ENCODE results near the gene ST7. TPM values are rescaled to one million over a fixed set of nuclear protein-coding genes. Genes with fewer than 3 reads are reported as not detected.

ST7 gene
- total RNA-seq, 1 donor from 2014 or later: 17.0 TPM

- no peak overlapping the region for H3K4me3 ChIP-seq (ENCODE audit: low read depth, low read length)
- peak; percentile 90 for TF ChIP-seq CTCF (IDR thresholded peaks at IDR 0.05; ENCODE audit: insufficient read depth, low read length, poor library complexity, severe bottlenecking)
- H3K27me3 ChIP-seq (ENCODE audit: control insufficient read depth, insufficient read depth, low read length): no peaks in the 10 kb centered on the region
- DNase-seq (ENCODE audit: low read depth): peak; percentile 10
- no peaks in the 10 kb centered on the region for H3K36me3 ChIP-seq (ENCODE audit: control insufficient read depth, insufficient read depth, low read length)
Observed at GRCh38 chr7:117212969-117213877, 259.9 kb downstream of the ST7 start.

- Histone ChIP-seq H3K27me3 (ENCODE audit: control insufficient read depth, insufficient read depth, low read length) (no peaks in the 10 kb centered on the region), H3K36me3 (ENCODE audit: control insufficient read depth, insufficient read depth, low read length) (no peaks in the 10 kb centered on the region), H3K4me3 (ENCODE audit: low read depth, low read length) (no peak overlapping the region)
- DNase-seq (ENCODE audit: low read depth): no peak
- TF ChIP-seq CTCF (IDR thresholded peaks at IDR 0.05; ENCODE audit: insufficient read depth, low read length, poor library complexity, severe bottlenecking): no peak
Observed at GRCh38 chr7:117216010-117216409, 262.7 kb downstream of the ST7 start.

GRCh38 chr7:117216436-117217069 lies 263.3 kb downstream of the ST7 start:
- Histone ChIP-seq H3K27me3 (ENCODE audit: control insufficient read depth, insufficient read depth, low read length) (no peaks in the 10 kb centered on the region), H3K4me3 (ENCODE audit: low read depth, low read length) (no peak overlapping the region), H3K36me3 (ENCODE audit: control insufficient read depth, insufficient read depth, low read length) (no peaks in the 10 kb centered on the region)
- no peak for DNase-seq (ENCODE audit: low read depth)
- no peak for TF ChIP-seq CTCF (IDR thresholded peaks at IDR 0.05; ENCODE audit: insufficient read depth, low read length, poor library complexity, severe bottlenecking)

GRCh38 chr7:117217106-117218035 lies 264.1 kb downstream of the ST7 start:
- no peak overlapping the region for H3K4me3 ChIP-seq (ENCODE audit: low read depth, low read length)
- TF ChIP-seq CTCF (IDR thresholded peaks at IDR 0.05; ENCODE audit: insufficient read depth, low read length, poor library complexity, severe bottlenecking): no peak
- H3K27me3 ChIP-seq (ENCODE audit: control insufficient read depth, insufficient read depth, low read length): no peaks in the 10 kb centered on the region
- no peaks in the 10 kb centered on the region for H3K36me3 ChIP-seq (ENCODE audit: control insufficient read depth, insufficient read depth, low read length)
- DNase-seq (ENCODE audit: low read depth): no peak

- no peak for TF ChIP-seq CTCF (IDR thresholded peaks at IDR 0.05; ENCODE audit: insufficient read depth, low read length, poor library complexity, severe bottlenecking)
- Histone ChIP-seq H3K4me3 (ENCODE audit: low read depth, low read length) (no peak overlapping the region), H3K36me3 (ENCODE audit: control insufficient read depth, insufficient read depth, low read length) (no peaks in the 10 kb centered on the region), H3K27me3 (ENCODE audit: control insufficient read depth, insufficient read depth, low read length) (no peaks in the 10 kb centered on the region)
- DNase-seq (ENCODE audit: low read depth): no peak
Observed at GRCh38 chr7:117218700-117219099, 265.4 kb downstream of the ST7 start.

Data from kidney epithelial cell (primary cell).